ENCODE data around the gene MUC13.

MUC13 gene

DNA sequence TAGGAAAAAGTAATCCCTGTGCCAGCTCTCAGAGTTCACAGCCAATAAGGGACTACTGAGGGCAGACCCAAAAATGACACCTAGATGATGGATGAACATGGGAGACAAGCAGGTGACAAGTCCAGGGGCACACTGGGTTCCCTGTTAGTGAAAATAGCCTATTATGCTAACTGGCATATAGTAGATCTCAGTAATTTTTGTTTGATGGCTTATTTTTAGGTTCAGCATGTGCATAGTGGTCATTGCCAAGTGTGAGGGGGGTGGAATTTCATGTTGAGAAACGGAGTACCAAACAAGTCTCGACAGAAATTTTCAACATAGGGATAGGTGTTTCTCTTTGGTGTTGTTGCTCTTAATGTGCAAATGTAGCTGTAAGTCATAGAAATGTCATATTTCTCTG is 41.0 kb downstream of the MUC13 start:
- no peak for DNase-seq

DNA sequence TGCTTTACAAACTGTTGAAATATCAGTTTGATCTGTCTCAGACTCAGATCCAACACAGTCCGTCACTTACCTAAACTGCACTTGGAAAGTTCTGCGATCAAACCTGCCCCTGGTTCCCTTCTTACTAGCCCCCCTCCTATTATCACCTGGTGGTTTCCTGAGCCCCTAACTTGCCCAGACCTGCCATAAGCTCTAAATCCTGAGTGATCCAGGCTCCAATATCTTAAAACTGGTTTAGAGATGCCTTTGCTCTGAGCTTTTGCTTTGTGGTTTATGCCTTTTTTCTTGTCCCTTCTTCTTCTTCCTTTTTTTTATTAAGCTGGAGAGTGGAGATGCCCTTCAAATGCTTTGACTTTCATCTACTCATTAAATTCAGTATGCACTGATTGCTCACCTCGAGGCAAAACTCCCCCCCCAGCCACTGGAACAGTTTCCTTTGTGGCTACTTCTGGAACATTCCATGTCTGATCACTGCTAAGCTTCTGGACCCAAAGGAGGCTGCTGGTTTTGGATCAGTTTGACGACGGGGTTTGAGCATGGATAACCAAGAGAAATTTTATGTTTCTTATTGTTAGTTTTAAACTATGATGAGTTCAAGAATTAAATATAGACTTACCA is 43.9 kb downstream of the MUC13 start:
- no peak for DNase-seq

DNA sequence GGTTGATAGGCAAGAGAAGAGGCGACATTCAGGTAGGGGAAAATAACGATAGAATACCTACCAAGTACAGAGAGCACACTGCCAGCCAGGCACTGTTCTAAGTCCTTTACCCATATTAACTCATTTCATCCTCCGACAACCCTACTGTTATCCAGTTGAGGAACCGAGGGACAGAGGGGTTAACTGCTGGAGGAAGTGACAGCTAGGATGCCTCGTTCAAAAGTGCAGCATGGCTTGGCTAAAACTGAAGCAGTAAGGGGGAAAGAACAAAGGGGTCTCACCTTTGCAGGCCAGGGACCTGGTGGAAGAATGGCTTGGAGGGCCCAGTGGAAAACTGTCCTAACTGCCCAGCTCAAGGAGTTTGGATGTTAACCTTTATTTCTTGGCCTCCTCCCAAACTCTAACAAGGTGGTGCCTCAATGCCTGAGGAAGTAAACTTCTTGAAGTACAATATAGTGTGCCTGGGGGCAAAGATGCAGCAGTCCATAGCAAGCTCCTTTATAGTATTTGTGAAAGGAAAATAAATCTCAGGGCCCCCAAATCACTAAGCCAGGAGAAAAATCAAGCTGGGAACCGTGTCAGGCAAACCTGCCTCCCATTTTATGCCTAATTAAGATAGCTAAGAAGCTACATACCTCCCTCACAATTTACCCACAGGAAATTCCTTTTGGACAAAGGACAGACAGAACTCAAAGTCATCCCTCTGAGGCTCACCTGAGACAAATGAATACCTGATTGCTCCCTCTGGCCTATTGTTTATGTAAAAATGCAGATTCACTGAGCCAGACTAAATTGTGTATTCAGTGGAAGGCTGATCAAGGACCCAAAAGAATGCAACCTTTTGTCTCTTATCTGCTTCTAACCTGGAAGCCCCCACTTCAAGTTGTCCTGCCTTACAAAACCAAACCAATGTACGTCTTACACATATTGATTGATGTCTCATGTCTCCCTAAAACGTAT is 45.8 kb downstream of the MUC13 start:
- no peak for DNase-seq

DNA sequence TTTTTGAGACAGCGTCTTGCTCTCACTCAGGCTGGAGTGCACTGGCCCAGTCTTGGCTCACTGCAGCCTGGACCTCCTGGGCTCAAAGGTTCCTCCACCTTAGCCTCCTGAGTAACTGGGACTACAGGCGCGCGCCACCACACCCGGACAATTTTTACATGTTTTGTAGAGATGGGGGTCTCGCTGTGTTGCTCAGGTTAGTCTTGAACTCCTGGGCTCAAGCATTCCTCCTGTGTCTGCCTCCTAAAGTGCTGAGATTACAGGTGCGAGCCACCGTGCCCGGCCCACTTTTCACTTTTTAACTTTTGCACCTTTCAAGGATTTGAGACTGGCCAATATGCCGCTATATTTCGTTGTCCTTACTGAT is 46.6 kb downstream of the MUC13 start:
- no peak for DNase-seq

DNA sequence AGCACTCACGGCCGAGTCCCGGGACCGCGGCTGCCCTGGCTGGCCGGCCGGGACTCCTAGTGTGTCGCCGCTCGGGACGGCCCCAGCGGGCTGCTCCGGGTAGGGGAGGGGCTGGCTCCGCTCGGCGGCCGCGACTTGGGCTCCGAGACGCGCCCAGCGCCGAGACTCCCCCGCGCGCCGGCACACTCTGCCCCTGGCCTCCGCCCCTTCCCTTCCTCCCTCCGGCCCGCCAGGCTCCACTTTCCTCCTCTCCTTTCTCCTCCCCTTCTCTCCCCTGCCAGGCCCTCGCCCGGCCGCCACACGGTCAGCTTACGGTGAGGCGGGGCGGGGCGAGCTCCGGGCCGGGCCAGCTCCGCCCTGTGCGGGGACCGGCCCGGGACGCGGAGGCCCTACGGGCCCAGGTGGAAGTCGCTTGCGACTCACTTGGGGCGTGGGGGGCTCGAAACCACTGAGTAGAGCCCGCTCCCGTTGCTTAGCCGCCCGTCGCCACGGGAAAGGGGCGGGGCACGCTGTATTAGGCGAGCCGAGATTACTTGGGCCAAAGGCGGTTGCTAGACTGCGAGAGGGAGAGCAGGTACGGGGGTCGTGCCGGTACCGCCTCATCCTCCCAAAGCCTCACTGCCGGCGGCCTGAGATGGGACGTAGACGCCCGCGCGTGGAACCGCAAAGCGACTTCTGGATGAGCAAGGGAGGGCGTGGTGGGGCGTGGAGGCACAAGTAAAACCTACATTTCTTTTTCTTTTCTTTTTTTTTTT is 47.2 kb downstream of the MUC13 start, which contains the start of gene ITGB5:
ITGB5 (minus strand) TSS at position 189 of the 755 bp plus-strand sequence. CDS start 365 bp downstream, outside the sequence.
- DNase-seq: peak in 1 of 6 experiments; percentile 12

DNA sequence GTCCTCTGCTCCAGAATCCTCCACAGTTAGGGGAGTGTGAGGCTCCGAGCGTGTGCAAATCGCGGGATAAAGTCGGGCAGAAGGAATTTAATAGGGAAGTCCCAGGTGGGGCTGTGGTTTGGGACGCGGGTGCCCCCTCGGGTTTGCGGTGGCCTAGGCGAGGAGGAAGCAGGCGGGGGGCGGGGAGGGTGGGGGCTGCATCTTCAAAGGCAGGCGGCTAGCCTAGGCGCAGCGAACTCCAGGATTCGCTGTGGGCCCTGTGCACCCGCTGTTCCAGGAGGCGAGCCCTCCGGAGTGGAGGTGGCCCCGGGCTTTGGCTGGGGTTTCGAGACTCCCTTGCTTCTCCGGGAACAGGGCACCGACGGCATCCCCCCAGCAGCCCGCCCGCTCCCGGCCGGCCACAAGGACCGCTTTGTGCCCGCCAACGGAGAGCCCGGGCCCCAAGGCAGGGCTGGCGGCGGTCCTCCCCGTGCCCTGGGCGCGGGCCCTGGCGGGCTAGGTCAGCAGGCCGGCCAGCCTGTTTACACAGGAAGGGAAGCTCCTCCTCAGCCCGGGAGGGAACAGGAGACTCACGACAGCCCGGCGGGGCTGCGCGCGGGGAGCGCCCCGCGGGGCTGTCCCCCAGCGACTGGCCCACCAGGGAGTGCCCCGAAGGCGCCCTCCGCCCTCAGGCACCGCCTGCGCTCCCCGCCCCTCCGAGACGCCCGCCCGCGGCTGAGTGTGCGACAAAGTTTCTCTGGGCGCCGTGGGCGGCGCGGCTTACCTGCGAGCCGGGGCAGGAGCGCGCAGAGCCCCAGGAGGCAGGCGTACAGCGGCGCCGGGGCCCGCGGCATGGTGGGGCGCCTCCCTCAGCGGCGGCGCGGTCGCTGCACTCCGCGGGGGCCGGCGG is 48.1 kb downstream of the MUC13 start:
- DNase-seq: peak in 2 of 6 experiments; percentile 2 to 9

DNA sequence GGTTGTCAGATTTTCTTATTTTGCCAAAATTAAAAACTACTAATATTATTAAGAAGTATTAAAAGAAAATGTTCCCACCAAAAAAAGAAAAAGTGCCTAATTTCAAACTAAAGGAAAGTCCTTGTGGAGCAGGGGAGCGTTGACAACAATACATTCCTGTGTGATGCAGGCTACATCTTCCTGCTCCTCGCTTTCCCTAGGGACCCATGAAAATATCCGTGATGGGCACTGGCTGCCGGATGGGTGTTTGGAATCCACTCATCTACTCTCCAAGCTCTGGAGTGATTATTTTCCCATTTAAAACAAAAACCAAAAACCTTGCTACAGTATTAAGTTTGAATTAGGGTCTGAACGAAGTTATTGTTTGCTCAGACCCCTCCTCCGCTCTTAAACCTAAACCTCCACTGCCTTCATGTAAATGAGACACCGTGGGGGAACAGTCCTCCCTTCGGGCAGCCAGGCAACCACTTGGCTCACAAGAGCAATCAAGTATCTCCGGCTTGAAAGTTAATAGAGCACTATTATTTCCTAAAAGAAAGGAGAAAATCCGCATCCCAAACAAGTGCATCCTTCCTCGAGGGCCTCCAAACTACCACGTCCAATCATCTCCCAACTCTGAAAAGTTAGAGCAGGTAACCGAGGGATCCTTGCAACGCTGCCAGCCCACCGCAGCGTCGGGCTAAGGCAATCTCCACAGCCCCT is 48.9 kb downstream of the MUC13 start:
- no peak for DNase-seq

DNA sequence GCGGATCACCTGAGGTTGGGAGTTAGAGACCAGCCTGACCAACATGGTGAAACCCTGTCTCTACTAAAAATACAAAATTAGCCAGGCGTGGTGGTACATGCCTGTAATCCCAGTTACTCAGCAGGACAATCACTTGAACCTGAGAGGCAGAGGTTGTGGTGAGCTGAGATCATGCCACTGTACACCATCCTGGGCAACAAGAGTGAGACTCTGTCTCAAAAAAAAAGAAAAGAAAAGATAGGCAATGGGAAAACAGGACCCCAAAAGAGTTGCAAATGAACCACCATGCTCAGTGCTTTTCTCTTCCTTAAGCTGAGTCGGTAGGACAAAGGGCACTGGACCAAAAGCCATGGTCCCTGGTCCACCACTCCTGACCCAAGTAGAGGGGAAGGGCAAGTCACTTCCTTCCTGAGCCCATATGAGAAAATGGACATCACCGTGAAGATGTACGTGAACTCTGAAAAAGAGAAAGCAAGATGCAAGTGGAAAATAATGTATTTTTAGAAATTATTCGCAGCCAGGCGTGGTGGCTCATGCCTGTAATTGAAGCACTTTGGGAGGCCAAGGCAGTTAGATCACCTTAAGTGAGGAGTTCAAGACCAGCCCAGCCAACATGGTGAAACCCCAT is 50.0 kb downstream of the MUC13 start:
- no peak for DNase-seq

DNA sequence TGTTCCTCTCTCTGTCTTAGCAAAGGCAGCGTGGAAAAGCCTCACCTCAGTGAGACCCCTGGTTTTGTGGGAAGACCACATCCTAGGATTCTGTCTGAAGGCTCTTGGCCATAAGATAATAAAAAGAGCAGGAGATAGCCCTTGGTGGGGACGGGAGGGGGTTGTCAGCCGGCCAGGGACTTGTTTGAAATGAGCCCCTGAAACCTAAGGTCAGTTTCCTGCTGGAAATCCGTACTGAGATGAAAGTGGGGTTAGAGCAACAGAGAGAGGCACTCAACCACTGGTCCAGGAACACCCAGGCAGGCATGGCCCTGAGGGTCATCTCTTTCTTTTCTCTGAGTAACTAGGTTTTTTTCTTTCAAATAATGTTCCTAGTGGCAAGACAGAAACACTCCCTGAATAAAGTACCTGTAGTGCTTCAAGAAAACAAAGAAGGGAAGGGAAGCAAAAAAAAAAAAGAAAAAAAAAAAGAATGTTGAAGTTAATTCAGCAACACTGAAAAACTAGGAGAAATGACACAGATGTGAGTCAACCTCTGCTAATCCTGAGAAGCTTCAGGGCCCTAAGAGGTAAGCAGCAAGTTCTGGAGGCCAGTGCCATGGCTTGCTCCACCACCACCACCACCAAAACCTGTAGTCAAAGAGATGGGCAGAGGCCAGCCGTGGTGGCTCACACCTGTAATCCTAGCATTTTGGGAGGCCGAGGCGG is 50.6 kb downstream of the MUC13 start:
- no peak for DNase-seq

DNA sequence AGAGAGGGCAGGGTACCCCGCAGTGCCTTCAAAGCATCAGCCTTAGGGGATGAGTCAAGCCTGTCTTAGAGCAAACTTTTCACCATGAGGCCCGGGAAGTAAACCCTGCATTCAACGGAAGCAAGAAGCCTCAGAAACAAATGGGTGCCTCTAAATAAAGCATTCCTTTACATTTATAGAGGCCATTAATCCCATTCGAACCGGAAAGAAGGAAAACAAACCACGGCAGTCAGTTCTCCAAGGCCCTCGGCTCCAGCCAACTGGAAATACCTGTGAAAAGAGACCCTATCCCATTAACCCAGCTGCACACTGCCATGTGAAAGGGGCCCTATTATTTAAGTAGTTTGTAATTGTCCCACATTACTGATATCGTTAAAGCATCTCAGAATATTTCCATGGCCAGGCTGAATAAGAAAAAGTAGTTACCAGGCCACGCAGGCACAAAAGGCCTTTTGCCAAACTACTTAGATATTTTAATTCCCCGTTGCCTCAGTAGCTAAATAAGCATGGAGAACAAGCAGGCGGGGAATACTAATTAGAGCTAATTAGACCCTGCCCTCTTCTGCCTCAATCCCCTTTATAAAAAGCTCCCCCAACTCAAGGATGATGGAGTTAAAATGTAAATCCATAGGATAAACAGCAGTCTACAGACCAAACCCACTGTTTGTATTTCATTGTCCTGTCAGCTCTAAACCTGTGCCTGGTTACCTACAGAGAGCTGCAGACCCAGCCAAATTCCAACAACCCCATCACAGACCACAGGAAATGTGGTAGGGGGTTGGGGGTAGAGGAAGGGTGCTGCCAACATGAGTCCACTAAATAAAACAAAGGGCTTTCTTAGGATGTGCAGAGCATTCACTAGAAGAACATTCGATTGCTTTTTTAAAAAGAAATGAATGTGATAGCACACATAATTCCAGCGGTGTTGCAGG is 51.5 kb downstream of the MUC13 start:
- DNase-seq: no peak

DNA sequence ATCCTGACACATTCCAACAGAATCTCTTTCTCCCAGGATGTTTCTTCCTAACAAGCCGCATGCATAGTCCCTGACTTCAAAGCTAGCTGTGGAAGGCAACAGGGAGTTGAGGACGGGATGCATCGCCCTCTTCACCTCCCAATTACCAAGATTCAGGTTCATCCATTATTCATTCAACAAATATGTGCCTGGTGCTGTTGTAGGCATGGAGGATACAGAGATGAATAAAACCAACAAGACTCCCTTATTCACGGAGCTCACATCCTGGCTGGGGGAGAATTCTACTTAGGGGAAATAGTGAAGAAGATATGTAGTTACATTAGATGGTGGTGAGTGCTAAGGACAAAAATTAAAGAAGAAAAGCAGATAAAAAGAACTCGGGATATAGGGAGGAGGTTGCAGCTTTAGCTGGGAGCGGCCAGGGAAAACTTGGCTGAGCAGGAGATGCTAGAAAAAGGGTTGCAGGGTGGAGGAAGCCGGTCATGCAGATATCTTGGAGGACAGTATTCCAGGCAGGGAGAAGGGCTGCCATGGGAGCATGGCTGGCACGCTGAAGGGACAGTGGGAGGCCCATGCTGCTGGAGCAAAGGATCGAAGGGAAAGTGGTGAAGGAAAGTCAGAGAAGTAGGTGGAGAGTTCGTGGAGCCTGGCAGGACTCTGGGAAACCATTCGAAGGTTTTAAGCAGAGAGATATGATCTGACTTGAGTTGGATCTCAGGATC is 52.4 kb downstream of the MUC13 start:
- DNase-seq: no peak

DNA sequence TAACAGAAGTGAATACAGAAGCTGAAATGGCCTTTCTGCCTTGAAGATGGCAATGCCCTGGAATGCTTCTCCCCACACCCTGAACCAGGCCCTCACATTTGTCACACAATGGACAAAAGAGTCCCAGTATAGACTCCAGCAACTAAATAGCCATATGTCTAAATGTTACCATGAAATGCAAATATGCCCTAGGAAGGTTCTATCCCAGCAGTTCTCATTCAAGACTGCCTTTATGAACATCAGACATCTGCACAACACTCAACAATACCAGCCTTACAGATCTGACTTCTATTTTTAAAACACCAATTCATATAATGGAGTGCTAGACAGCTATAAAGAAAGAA is 55.2 kb downstream of the MUC13 start:
- no peak for DNase-seq

DNA sequence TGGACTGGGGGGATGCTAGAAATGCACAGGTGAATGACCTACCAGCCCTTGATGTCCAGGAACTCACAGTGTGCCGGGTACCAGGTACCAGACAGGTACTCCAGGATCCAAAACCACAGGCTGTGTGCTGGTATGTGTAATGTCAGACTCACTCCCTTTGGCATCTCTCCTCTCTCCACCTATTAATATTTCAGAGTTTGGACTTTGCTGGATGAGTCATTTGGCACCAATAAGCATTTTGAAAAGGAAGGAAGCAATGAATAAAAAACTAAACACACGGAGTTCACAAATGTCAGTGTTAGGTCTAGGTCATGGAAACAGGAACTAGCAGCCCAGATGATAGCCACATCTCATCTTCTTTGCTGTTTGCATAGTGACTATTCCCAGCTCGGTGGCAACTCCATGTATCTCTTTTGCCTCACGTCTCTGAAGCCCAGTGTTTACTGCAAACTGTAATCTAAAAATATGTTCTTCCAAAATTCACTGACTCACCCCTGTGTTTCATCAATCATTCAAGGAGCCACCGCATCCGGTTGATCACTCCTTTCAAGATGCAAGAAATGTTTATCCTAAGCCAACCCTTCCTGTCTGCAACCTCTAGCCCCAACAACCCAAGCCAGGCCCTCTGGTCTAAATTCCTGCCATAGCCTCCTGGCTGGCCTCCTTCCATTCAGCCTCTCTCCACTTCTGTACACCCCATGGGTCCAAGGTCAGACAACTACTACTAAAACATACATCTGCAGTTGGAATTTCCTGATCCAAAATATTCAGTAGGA is 55.8 kb downstream of the MUC13 start:
- no peak for DNase-seq

DNA sequence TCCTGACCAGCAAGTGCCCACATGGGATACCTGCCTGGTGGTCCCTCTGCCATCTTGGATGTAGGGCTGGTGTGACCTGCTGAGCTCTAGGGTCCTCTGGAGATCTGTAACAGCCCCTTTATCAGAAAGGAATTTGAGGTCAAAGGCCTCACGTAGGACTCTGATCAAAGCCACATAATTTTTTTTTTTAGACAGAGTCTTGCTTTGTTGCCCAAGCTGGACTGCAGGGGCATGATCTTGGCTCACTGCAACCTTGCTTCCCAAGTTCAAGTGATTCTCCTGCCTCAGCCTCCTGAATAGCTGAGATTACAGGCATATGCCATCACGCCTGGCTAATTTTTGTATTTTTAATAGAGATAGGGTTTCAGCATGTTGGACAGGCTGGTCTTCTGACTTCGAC is 56.9 kb downstream of the MUC13 start:
- no peak for DNase-seq

DNA sequence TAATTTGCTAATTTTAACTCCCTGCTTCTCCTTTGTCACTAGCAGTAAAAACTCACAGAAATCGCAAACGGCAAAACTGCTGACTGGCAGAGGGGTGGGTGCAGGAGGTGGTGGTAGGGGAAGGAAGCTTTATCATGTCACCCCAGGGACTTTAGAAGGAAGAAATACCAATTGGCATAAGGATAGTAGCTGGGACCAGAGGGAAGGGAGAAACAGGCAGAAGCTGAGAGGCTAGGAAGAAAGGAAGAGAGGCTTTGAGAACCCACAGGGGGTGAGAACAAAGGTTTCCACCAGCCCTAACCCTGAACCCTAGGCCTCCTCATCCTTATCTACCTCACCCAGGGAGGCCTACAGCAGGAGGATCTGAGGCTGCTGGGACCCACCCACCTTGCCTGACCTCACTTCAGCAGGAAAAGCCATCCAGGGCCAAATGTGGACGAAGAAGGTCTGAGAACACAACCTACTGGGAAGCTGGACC is 58.1 kb downstream of the MUC13 start:
- DNase-seq: no peak

DNA sequence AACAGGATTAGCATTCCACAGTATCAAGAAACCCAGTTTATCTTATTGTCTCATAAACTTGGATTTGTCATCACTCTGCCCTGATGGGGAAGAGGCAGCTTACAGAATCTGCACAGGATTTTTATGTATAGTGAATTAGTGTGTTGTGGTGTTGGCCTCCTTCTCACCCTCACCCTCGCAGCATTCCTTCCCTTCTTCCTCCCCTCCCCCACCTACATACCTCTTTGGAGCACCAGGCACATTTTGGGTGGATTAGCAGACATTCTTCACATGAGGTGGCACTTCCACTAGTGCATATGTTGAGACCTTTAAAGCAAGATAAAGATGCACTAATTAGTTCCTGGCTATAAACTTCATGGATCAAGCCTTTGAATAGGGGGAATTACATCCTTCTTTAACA is 61.3 kb downstream of the MUC13 start:
- no peak for DNase-seq

DNA sequence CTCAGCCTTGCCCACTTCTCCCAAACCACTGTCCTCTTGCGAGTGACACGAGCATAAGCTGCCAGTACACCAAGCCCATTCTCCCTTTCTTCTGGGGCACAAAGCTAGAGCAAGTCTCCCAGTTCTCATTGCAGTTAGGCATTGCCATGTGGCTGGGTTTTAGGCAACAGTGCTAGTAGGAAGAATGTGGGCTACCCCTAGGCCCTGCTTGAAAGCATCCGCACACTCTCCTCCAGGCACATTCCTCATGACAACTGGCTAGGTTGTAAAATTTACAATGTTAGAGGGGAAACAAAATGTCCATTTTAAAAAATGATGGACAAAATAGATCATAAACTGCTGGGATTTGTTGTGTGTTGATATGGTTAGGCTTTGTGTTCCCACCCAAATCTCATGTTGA is 67.0 kb downstream of the MUC13 start:
- no peak for DNase-seq

DNA sequence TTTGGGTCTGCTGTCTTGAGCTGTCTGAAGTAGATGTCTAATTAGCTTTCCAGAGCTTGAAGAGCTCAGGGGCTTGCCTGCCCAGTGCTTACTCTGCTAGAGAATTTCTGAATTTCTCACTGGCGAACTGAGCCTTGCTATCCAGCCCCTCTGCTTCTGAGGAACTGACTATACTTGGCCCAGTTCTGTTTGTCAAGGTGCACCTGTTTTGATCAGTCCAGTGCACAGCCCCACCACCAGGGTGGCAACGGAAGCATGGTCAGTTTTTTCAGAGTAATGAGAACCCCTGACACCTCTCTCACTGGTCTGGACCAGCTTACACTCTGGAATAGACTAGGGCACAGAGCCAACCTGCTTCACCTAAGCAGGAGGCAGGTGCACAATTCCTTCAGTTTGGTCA is 72.5 kb downstream of the MUC13 start:
- DNase-seq: no peak

All from stimulated activated naive CD4-positive, alpha-beta T cell (primary cell).